Measurements from ENCODE around the gene HMCES.
"Not testable (repeated sequence)": the region's sequence is repeated elsewhere in the genome, so short reads cannot be mapped to it uniquely, and the experiment has no call there.

HMCES gene, protein sequence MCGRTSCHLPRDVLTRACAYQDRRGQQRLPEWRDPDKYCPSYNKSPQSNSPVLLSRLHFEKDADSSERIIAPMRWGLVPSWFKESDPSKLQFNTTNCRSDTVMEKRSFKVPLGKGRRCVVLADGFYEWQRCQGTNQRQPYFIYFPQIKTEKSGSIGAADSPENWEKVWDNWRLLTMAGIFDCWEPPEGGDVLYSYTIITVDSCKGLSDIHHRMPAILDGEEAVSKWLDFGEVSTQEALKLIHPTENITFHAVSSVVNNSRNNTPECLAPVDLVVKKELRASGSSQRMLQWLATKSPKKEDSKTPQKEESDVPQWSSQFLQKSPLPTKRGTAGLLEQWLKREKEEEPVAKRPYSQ

DNA sequence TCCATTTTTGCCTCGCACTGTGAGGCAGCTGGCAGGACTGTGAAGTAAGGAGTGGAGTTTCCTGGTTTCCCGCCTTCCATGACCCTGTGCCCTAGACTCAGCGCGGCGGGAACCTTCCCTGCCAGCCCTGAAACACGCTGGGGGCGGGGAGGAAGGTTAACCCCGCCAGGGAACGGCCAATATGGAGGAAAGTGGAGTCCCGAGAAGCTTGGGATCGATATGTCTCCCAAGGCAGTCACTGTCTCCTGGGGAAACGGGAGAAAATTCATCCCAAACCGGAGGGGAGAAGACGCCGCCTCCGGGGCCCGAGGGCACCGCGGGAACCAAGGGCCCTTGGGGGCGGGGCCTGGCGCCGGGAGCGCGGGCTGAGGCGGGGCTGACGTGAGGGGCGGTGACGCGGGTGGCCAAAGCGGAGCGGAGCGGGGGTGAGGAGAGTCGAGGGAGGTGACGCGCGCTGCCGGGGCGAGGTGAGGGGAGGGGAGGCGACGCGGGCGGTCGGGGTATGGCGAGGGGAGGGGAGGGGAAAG lies at the start of gene HMCES:
Gene HMCES (plus strand): TSS at position 432 of the 527 bp plus-strand sequence. CDS start 863 bp downstream, outside the sequence.
- DNase-seq (ENCODE audit: low spot score in 2 of 2) (peak; percentile 90 to 95), ATAC-seq (peak; percentile 91)
- Mint-ChIP-seq H3K36me3 (peaks cover 94% of the 10 kb centered on the region), H3K4me3 (peak within 1 kb of the TSS; percentile 92), H3K9me3 (no peaks in the 10 kb centered on the region), H3K4me1 (peaks cover 62% of the 10 kb centered on the region), H3K27ac (peak within 1 kb of the TSS; percentile 96)

- Mint-ChIP-seq H3K36me3 (no peaks in the 10 kb centered on the region), H3K27ac (no peak overlapping the region), H3K4me1 (peaks cover 12% of the 10 kb centered on the region), H3K4me3 (no peak overlapping the region), H3K9me3 (no peaks in the 10 kb centered on the region)
- ATAC-seq (no peak), DNase-seq (ENCODE audit: low spot score in 2 of 2) (no peak)
These were observed 49.6 kb upstream of the HMCES start for GRCh38 chr3:129228891-129229585.

- H3K36me3 Mint-ChIP-seq: no peaks in the 10 kb centered on the region
- no peak for DNase-seq (ENCODE audit: low spot score in 2 of 2)
- ATAC-seq: peak; percentile 98
- H3K4me3 Mint-ChIP-seq: no peak overlapping the region
- peak overlapping the region; percentile 67 for H3K27ac Mint-ChIP-seq
- no peaks in the 10 kb centered on the region for H3K9me3 Mint-ChIP-seq
- H3K4me1 Mint-ChIP-seq: peaks cover 7% of the 10 kb centered on the region
These were observed 48.2 kb upstream of the HMCES start for GRCh38 chr3:129230311-129231019.

- peaks cover 7% of the 10 kb centered on the region for H3K4me1 Mint-ChIP-seq
- H3K27ac Mint-ChIP-seq: no peak overlapping the region
- ATAC-seq (peak; percentile 47), DNase-seq (ENCODE audit: low spot score in 2 of 2) (no peak)
- no peak overlapping the region for H3K4me3 Mint-ChIP-seq
- no peaks in the 10 kb centered on the region for H3K9me3 Mint-ChIP-seq
- no peaks in the 10 kb centered on the region for H3K36me3 Mint-ChIP-seq
These were observed 47.1 kb upstream of the HMCES start for GRCh38 chr3:129231331-129232119.

DNA sequence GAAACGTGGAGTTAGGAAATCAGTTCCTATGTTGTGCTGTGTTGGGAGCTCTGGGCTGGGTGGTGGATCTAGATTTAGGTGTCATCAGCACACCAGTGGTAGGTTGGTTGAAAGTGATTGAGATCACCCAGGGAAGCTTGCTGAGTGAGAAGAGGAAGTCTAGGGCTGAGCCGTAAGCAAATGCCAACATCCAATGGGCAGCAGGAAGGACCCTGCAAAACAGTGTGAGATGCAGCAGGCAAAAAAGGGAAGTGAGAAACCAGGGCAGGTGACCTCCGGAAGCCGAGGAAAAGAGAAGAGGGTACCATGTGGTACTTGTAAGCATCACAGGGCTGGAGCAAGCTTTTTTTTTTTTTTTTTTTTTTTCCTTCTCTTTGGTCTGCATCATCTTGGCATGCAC lies 45.1 kb upstream of the HMCES start:
- ATAC-seq: no peak
- no peaks in the 10 kb centered on the region for H3K36me3 Mint-ChIP-seq
- H3K9me3 Mint-ChIP-seq: no peaks in the 10 kb centered on the region
- no peak overlapping the region for H3K4me3 Mint-ChIP-seq
- H3K4me1 Mint-ChIP-seq: peaks cover 7% of the 10 kb centered on the region
- H3K27ac Mint-ChIP-seq: no peak overlapping the region
- no peak for DNase-seq (ENCODE audit: low spot score in 2 of 2)

- peaks cover 16% of the 10 kb centered on the region for H3K4me1 Mint-ChIP-seq
- H3K36me3 Mint-ChIP-seq: no peaks in the 10 kb centered on the region
- no peaks in the 10 kb centered on the region for H3K9me3 Mint-ChIP-seq
- H3K4me3 Mint-ChIP-seq: no peak overlapping the region
- no peak for DNase-seq (ENCODE audit: low spot score in 2 of 2)
- peak overlapping the region; percentile 39 for H3K27ac Mint-ChIP-seq
- no peak for ATAC-seq
These were observed 44.2 kb upstream of the HMCES start for GRCh38 chr3:129234441-129234840.

DNA sequence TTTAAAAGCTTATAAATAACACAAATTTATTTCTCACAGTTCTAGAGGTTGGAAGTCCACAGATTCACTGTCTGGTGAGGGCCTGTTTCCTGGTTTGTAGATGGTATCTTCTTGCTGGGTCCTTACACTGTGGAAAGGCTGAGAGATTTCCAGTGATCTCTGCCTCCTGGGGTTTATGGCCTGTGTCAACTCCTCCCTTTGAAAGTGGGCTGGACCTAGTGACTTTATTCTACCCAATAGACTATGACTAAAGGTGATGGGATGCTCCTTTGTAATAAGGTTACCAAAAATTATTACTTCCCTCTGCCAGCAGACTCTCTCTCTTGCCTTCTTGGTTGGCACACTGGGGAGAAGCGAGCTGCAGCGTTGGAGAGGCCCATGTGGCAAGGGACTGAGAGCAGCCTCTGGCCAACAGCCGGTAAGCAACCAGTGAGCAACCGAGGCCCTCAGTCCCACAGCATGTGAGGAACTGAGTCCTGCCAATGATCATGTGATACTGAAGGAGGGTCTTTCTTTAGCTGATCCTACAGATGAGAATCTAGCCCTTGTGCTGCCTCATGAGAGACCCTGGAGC lies 43.2 kb upstream of the HMCES start:
- no peak for ATAC-seq
- no peak overlapping the region for H3K4me3 Mint-ChIP-seq
- no peaks in the 10 kb centered on the region for H3K36me3 Mint-ChIP-seq
- no peak for DNase-seq (ENCODE audit: low spot score in 2 of 2)
- no peak overlapping the region for H3K27ac Mint-ChIP-seq
- H3K4me1 Mint-ChIP-seq: peaks cover 24% of the 10 kb centered on the region
- H3K9me3 Mint-ChIP-seq: no peaks in the 10 kb centered on the region

- ATAC-seq (peak; percentile 89), DNase-seq (ENCODE audit: low spot score in 2 of 2) (peak in 1 of 2 donors; percentile 59)
- H3K4me1 Mint-ChIP-seq: peaks cover 18% of the 10 kb centered on the region
- H3K27ac Mint-ChIP-seq: peak overlapping the region; percentile 62
- H3K4me3 Mint-ChIP-seq: peak overlapping the region; percentile 49
- no peaks in the 10 kb centered on the region for H3K36me3 Mint-ChIP-seq
- no peaks in the 10 kb centered on the region for H3K9me3 Mint-ChIP-seq
These were observed 39.5 kb upstream of the HMCES start for GRCh38 chr3:129238945-129239705.

GRCh38 chr3:129239991-129240390 lies 38.7 kb upstream of the HMCES start:
- no peaks in the 10 kb centered on the region for H3K9me3 Mint-ChIP-seq
- no peak overlapping the region for H3K27ac Mint-ChIP-seq
- no peak for DNase-seq (ENCODE audit: low spot score in 2 of 2)
- H3K4me1 Mint-ChIP-seq: peaks cover 18% of the 10 kb centered on the region
- no peaks in the 10 kb centered on the region for H3K36me3 Mint-ChIP-seq
- no peak for ATAC-seq
- peak overlapping the region; percentile 49 for H3K4me3 Mint-ChIP-seq

DNA sequence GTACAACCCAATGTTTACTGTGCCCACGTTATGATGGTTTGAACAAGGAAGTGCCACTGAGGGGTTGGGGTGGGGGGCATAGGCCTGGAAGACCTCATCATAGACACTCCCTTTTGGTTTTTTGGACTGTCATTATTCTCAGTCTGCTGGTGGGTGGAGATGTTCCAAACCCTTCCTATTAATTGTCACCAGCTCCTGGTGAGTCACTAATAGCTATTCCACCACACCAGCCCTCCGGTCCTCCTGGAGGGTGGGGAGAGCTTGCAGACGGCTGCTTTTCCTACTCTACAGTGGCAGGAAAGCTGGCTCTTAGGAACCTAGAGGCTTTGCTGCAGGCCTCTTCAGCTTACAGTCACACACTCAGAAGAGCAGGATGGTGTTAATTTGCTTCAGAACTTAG lies 38.2 kb upstream of the HMCES start:
- DNase-seq (ENCODE audit: low spot score in 2 of 2): no peak
- Mint-ChIP-seq H3K27ac (no peak overlapping the region), H3K9me3 (no peaks in the 10 kb centered on the region), H3K36me3 (no peaks in the 10 kb centered on the region), H3K4me3 (no peak overlapping the region), H3K4me1 (peaks cover 18% of the 10 kb centered on the region)
- ATAC-seq: no peak

DNA sequence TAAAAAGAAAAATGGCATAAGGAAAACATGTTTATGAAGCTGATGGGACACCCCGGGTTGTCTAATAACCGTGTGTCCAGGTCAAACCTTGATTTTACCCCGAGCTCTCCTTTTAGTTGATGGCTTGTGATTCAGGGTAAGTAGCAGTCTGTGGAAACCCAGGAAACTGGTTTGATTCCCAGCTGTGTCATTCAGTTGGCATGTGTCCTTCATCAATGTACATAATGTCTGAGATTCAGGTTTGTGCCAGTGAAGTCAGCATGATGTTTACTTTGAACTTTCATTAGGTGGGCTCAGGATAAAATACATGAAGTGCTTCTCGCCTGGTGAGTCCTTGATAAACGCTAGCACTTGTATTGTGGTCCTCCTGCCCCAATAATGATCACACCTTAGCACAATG lies 33.5 kb upstream of the HMCES start:
- no peak for DNase-seq (ENCODE audit: low spot score in 2 of 2)
- H3K4me3 Mint-ChIP-seq: no peak overlapping the region
- peaks cover 28% of the 10 kb centered on the region for H3K4me1 Mint-ChIP-seq

DNA sequence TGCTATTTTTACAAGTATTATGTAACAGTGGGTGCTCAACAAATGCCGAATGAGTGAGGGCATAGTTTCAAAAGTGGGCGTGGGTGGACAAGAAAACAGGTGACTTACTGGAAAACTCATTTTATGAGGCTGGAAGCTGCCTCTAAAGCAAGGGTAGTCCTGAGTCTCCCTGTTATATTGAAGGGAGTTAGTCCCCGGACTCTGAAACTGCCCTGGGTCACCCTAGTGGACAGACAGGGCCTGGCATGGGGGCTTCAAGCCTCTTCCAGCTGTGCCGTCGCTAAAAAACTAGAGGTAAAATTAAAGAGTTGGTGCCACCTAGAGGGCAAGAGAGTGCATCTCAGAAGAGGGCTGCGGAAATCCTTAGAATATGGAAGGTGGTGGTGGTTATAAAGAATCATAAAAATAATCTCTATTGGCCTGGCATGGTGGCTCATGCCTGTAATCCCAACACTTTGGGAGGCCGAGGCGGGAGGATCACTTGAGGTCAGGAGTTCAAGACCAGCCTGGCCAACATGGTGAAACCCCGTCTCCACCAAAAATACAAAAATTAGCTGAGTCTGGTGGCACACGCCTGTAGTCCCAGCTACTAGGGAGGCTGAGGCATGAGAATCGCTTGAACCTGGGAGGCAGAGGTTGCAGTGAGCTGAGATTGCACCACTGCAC lies 32.9 kb upstream of the HMCES start:
- ATAC-seq: peak; percentile 73
- peaks cover 33% of the 10 kb centered on the region for H3K4me1 Mint-ChIP-seq
- peaks cover 22% of the 10 kb centered on the region for H3K36me3 Mint-ChIP-seq
- not testable (repeated sequence) for H3K9me3 Mint-ChIP-seq, H3K4me3 Mint-ChIP-seq, H3K27ac Mint-ChIP-seq
- peak; percentile 44 to 78 for DNase-seq (ENCODE audit: low spot score in 2 of 2)

More for the DNA sequence above, 33.5 kb upstream of the HMCES start:
- Mint-ChIP-seq H3K36me3 (peaks cover 15% of the 10 kb centered on the region), H3K9me3 (no peaks in the 10 kb centered on the region), H3K27ac (no peak overlapping the region)
- no peak for ATAC-seq

- Mint-ChIP-seq H3K27ac (no peak overlapping the region), H3K4me3 (no peak overlapping the region), H3K9me3 (no peaks in the 10 kb centered on the region), H3K4me1 (peaks cover 34% of the 10 kb centered on the region), H3K36me3 (peaks cover 28% of the 10 kb centered on the region)
- ATAC-seq (no peak), DNase-seq (ENCODE audit: low spot score in 2 of 2) (no peak)
These were observed 32.0 kb upstream of the HMCES start for GRCh38 chr3:129246636-129247035.
